HCT116 (cell line): ENCODE data around the gene UBAP1L. TPM values are rescaled to one million over a fixed set of nuclear protein-coding genes. Genes with fewer than 3 reads are reported as not detected.

Experiments used
- ATAC-seq: fragments of 200-7000 bp; cut with Tn5 transposase; 2 replicates; pipeline ENCODE4 v1.9.1; 2020; ENCODE audit warnings: mild to moderate bottlenecking, moderate library complexity
- BruUV-seq: library from RNA; stranded (reverse); fragments of 400-500 nt; replicated peaks from 2 replicates; lab custom pipeline; 2021; lab: Mats Ljungman, UMichigan
- CTCF ChIA-PET: fragments of 300-600 bp; sonication (Branson Sonifier 250); formaldehyde crosslinking; loops from one replicate; lab custom pipeline; 2021; ENCODE audit warnings: antibody characterized with exemption; lab: Charles Lee
- POLR2A ChIA-PET: fragments of 300-600, 350-600 bp; sonication (Branson Sonifier 250); formaldehyde crosslinking; loops from one replicate; lab custom pipeline; 2021; ENCODE audit warnings: antibody characterized with exemption; lab: Charles Lee
- RAD21 ChIA-PET, 2 experiments: fragments of 300-600 bp; sonication (Branson Sonifier 250); formaldehyde crosslinking; loops; one replicate each; lab custom pipeline; 2023; ENCODE audit warnings: low total read pairs in 2 of 2; ENCODE audit not compliant: uncharacterized antibody in 2 of 2, unreplicated experiment in 2 of 2, low non-redundant PET in 1 of 2; lab: Charles Lee
- DNase-seq: peaks from one replicate; pipeline ENCODE4 v3.0.0-alpha.2; 2010; ENCODE audit warnings: low read depth, low spot score
- H2AFZ ChIP-seq: fragments of 200-600 bp; shearing (Covaris generic), sonication (generic); 2 replicates; pipeline ENCODE4 v1.6.1; 2017; ENCODE audit warnings: low read depth, mixed run types, mixed read lengths, antibody characterized with exemption, low read length; ENCODE audit not compliant: poor library complexity, severe bottlenecking
- H3K27ac ChIP-seq: 2 replicates; pipeline ENCODE4 v1.5.1; 2012; ENCODE audit warnings: low read depth, low read length
- H3K27me3 ChIP-seq: fragments of 200-600 bp; sonication (generic); 2 replicates; pipeline ENCODE4 v1.6.1; 2016; ENCODE audit warnings: mixed run types, low read length, mixed read lengths; ENCODE audit not compliant: insufficient read depth
- H3K36me3 ChIP-seq, 2 experiments: fragments of 200-500 bp in 1 of 2; fragments of 200-600 bp in 1 of 2; sonication (Bioruptor generic) in 1 of 2; sonication (generic) in 1 of 2; 2 replicates each; pipeline versions ENCODE4 v1.5.1 to v1.6.1; 2014 to 2016; ENCODE audit warnings: low read length in 2 of 2, inconsistent platforms in 1 of 2, mixed read lengths in 1 of 2, mixed run types in 1 of 2; ENCODE audit not compliant: insufficient read depth in 2 of 2, control insufficient read depth in 1 of 2
- H3K4me1 ChIP-seq, 2 experiments: fragments of 200-600 bp in 1 of 2; sonication (generic) in 1 of 2; 2 replicates each; pipeline versions ENCODE4 v1.5.1 to v1.6.1; 2012 to 2017; ENCODE audit warnings: low read length in 2 of 2, inconsistent platforms in 1 of 2, mild to moderate bottlenecking in 1 of 2, mixed read lengths in 1 of 2, mixed run types in 1 of 2, moderate library complexity in 1 of 2; ENCODE audit not compliant: insufficient read depth in 2 of 2, control insufficient read depth in 1 of 2
- H3K4me2 ChIP-seq: fragments of 200-600 bp; sonication (generic); 2 replicates; pipeline ENCODE4 v1.6.1; 2017; ENCODE audit warnings: mixed run types, low read length, mixed read lengths
- H3K4me3 ChIP-seq, 2 experiments: fragments of 200-600 bp in 1 of 2; sonication (generic) in 1 of 2; replicated peaks in 1 of 2; 2 replicates each; pipeline ENCODE4 v1.5.1; 2011 to 2016; ENCODE audit warnings: low read length in 2 of 2, control low read depth in 1 of 2, low read depth in 1 of 2, mild to moderate bottlenecking in 1 of 2, mixed read lengths in 1 of 2, mixed run types in 1 of 2
- H3K79me2 ChIP-seq: fragments of 200-600 bp; sonication (generic); 2 replicates; pipeline ENCODE4 v1.6.1; 2017; ENCODE audit warnings: mild to moderate bottlenecking, mixed run types, low read length, moderate library complexity, mixed read lengths; ENCODE audit not compliant: insufficient read depth
- H3K9ac ChIP-seq: fragments of 200-600 bp; sonication (generic); 2 replicates; pipeline ENCODE4 v1.6.1; 2016; ENCODE audit warnings: low read length, mixed read lengths
- H3K9me2 ChIP-seq: fragments of 200-600 bp; sonication (generic), shearing (Covaris generic); 2 replicates; pipeline ENCODE4 v1.6.1; 2017; ENCODE audit warnings: mixed run types, mild to moderate bottlenecking, moderate library complexity; ENCODE audit not compliant: insufficient read depth
- H3K9me3 ChIP-seq, 2 experiments: fragments of 200-500 bp in 1 of 2; fragments of 200-600 bp in 1 of 2; sonication (Bioruptor generic) in 1 of 2; sonication (generic) in 1 of 2; 2 replicates each; pipeline ENCODE4 v1.6.1; 2014 to 2017; ENCODE audit warnings: low read length in 2 of 2, mixed read lengths in 2 of 2, inconsistent platforms in 1 of 2, low read depth in 1 of 2, mild to moderate bottlenecking in 1 of 2, mixed run types in 1 of 2, moderate library complexity in 1 of 2; ENCODE audit not compliant: control insufficient read depth in 1 of 2, insufficient read depth in 1 of 2
- H4K20me1 ChIP-seq: fragments of 200-600 bp; sonication (generic), shearing (Covaris generic); 2 replicates; pipeline ENCODE4 v1.6.1; 2017; ENCODE audit warnings: mixed run types, mild to moderate bottlenecking, moderate library complexity; ENCODE audit not compliant: insufficient read depth
- CBX3 ChIP-seq: IDR thresholded peaks from 2 replicates; pipeline ENCODE4 v1.6.1; 2012; ENCODE audit warnings: low read depth
- CTCF ChIP-seq, 3 experiments: fragments of 200-600 bp in 1 of 3; sonication (generic) in 1 of 3; IDR thresholded peaks in 2 of 3; conservative IDR thresholded peaks in 1 of 3; 2 replicates each; pipeline ENCODE4 v1.5.1; 2012 to 2017; ENCODE audit warnings: low read depth in 2 of 3, low read length in 2 of 3, antibody characterized with exemption in 1 of 3, borderline replicate concordance in 1 of 3, control low read depth in 1 of 3, mild to moderate bottlenecking in 1 of 3, mixed read lengths in 1 of 3, mixed run types in 1 of 3, moderate library complexity in 1 of 3; ENCODE audit not compliant: insufficient read depth in 1 of 3
- EGR1 ChIP-seq: IDR thresholded peaks from 2 replicates; pipeline ENCODE4 v1.6.1; 2012; ENCODE audit warnings: low read depth
- ELF1 ChIP-seq: IDR thresholded peaks from 2 replicates; pipeline ENCODE4 v1.6.1; 2012; ENCODE audit warnings: low read depth, borderline replicate concordance
- EZH2phosphoT487 ChIP-seq: fragments of 200-600 bp; IDR thresholded peaks from 2 replicates; pipeline ENCODE4 v1.6.1; 2018; ENCODE audit warnings: antibody characterized with exemption, borderline replicate concordance
- FOSL1 ChIP-seq: IDR thresholded peaks from 2 replicates; pipeline ENCODE4 v1.6.1; 2012; ENCODE audit warnings: low read depth
- POLR2A ChIP-seq: IDR thresholded peaks from 2 replicates; pipeline ENCODE4 v1.7.0; 2011; ENCODE audit warnings: borderline replicate concordance; ENCODE audit not compliant: insufficient read depth, insufficient read length; ENCODE audit errors: extremely low read depth
- RAD21 ChIP-seq: IDR thresholded peaks from 2 replicates; pipeline ENCODE4 v1.6.1; 2012; ENCODE audit warnings: low read depth, mild to moderate bottlenecking
- SIN3A ChIP-seq: IDR thresholded peaks from 2 replicates; pipeline ENCODE4 v1.6.1; 2012; ENCODE audit warnings: low read depth
- SP1 ChIP-seq: IDR thresholded peaks from 2 replicates; pipeline ENCODE4 v1.6.1; 2012; ENCODE audit warnings: low read depth
- SRF ChIP-seq: IDR thresholded peaks from 2 replicates; pipeline ENCODE4 v1.6.1; 2012; ENCODE audit warnings: low read depth
- YY1 ChIP-seq: IDR thresholded peaks from 2 replicates; pipeline ENCODE4 v1.6.1; 2011; ENCODE audit warnings: low read length, low read depth, moderate library complexity, mild to moderate bottlenecking; ENCODE audit not compliant: insufficient replicate concordance; ENCODE audit errors: extremely low read depth
- ZFX ChIP-seq: fragments of 450-650 bp; IDR thresholded peaks from 2 replicates; pipeline ENCODE4 v1.6.1; 2017
- intact Hi-C: fragments of 100-400 bp; cut with micrococcal nuclease; formaldehyde crosslinking; loops from 2 replicates; pipeline ENCODE4 v1.10.0; 2022
- total RNA-seq: library from RNA; stranded (reverse); gene quantifications from one replicate; pipeline ENCODE4 v1.2.1, GENCODE V29; 2021; ENCODE audit not compliant: unreplicated experiment

UBAP1L gene
- total RNA-seq, 1 experiment from 2014 or later = 4.0 TPM

- TF ChIP-seq EGR1 = no peak
These were observed 41.7 kb upstream of the UBAP1L start (continued) for GRCh38 chr15:65156692-65157091.

- Histone ChIP-seq H3K36me3 (peaks cover 46 to 51% of the 10 kb centered on the region in 2 experiments), H3K27me3 (no peaks in the 10 kb centered on the region), H3K4me1 (no peaks in the 10 kb centered on the region), H4K20me1 (no peaks in the 10 kb centered on the region), H3K4me3 (no peak overlapping the region), H3K4me2 (no peak overlapping the region), H3K9me3 (no peaks in the 10 kb centered on the region), H3K9me2 (no peaks in the 10 kb centered on the region), H3K27ac (no peak overlapping the region), H3K9ac (no peak overlapping the region), H3K79me2 (no peaks in the 10 kb centered on the region), H2AFZ (no peak overlapping the region)
- ChIA-PET POLR2A (no interaction called here), RAD21 (no interaction called here), CTCF (no interaction called here)
- ATAC-seq (no peak), DNase-seq (no peak)
- no peak for TF ChIP-seq ZFX
- no peak for TF ChIP-seq POLR2A
- TF ChIP-seq YY1 = no peak
- TF ChIP-seq SIN3A = no peak
- TF ChIP-seq SP1 = no peak
- no peak for TF ChIP-seq EGR1
- TF ChIP-seq SRF = no peak
- no peak for TF ChIP-seq ELF1
- TF ChIP-seq EZH2phosphoT487 = no peak
- TF ChIP-seq FOSL1 = no peak
- TF ChIP-seq RAD21 = no peak
- no peak for TF ChIP-seq CTCF (IDR thresholded peaks at IDR 0.05 in 2 of 3, conservative IDR thresholded peaks at IDR 0.05 in 1 of 3; ENCODE audit: borderline replicate concordance in 1 of 3, insufficient read depth in 1 of 3, low read depth in 2 of 3, low read length in 2 of 3)
- no peak for TF ChIP-seq CBX3
- no TSS peak for BruUV-seq
- intact Hi-C loops = no loop called here
These were observed 39.7 kb upstream of the UBAP1L start for GRCh38 chr15:65154720-65155119.
